Hindlimb muscle (tissue), 1 donor: Measurements from ENCODE around the gene DTNBP1. TPM values are rescaled to one million over a fixed set of nuclear protein-coding genes. Genes with fewer than 3 reads are reported as not detected.

ENCODE experiments used
- DNase-seq: peaks from one replicate; pipeline ENCODE4 v3.0.0-alpha.2; 2013
- polyA plus RNA-seq: library from polyadenylated mRNA; unstranded; fragments of 120-200 nt; gene quantifications from one replicate; pipeline ENCODE4 v1.2.1, GENCODE V29; 2013; ENCODE audit not compliant: insufficient read length

The DTNBP1 gene
- polyA plus RNA-seq, 1 donor, result 21.3 TPM

- no peak for DNase-seq
Observed at GRCh38 chr6:15475261-15475660, 187.6 kb downstream of the DTNBP1 start.

GRCh38 chr6:15474196-15474595 is 188.6 kb downstream of the DTNBP1 start:
- no peak for DNase-seq

- DNase-seq, result no peak
Observed at GRCh38 chr6:15473741-15474161, 189.1 kb downstream of the DTNBP1 start.

- no peak for DNase-seq
Observed at GRCh38 chr6:15473174-15473573, 189.7 kb downstream of the DTNBP1 start.
